CD1c-positive myeloid dendritic cell (primary cell): ENCODE data around the gene PLEKHM1.
A peak's percentile ranks its signal among the peaks of the same experiment; 100 is the strongest.
"Not testable (repeated sequence)": the region's sequence is repeated elsewhere in the genome, so short reads cannot be mapped to it uniquely, and the experiment has no call there.

ENCODE experiments used
- DNase-seq: peaks from one replicate; pipeline ENCODE4 v3.0.0-alpha.2; 2016; ENCODE audit errors: extremely low spot score

Gene PLEKHM1

GRCh38 chr17:45490615-45491433, at the start of gene PLEKHM1:
Gene PLEKHM1, minus strand, starts transcription at chr17:45490721. Its CDS starts 8,237 bp downstream, at chr17:45482484.
- peak; percentile 89 for DNase-seq

- DNase-seq, result not testable (repeated sequence)
These were observed 47.6 kb upstream of the PLEKHM1 start for GRCh38 chr17:45538168-45538567.

GRCh38 chr17:45506072-45506471, 15.6 kb upstream of the PLEKHM1 start:
- not testable (repeated sequence) for DNase-seq

GRCh38 chr17:45505183-45505582, 14.7 kb upstream of the PLEKHM1 start:
- DNase-seq, result not testable (repeated sequence)

GRCh38 chr17:45501092-45501707, 10.7 kb upstream of the PLEKHM1 start:
- not testable (repeated sequence) for DNase-seq

- DNase-seq, result peak; percentile 33
These were observed 10.0 kb upstream of the PLEKHM1 start for GRCh38 chr17:45500478-45500877.

GRCh38 chr17:45499208-45499607, 8.7 kb upstream of the PLEKHM1 start:
- DNase-seq, result not testable (repeated sequence)

GRCh38 chr17:45498377-45498776, 7.9 kb upstream of the PLEKHM1 start:
- not testable (repeated sequence) for DNase-seq

- DNase-seq, result not testable (repeated sequence)
These were observed 6.9 kb upstream of the PLEKHM1 start for GRCh38 chr17:45497449-45497848.

GRCh38 chr17:45496507-45496906, 6.0 kb upstream of the PLEKHM1 start:
- DNase-seq, result not testable (repeated sequence)

GRCh38 chr17:45494556-45494955, 4.0 kb upstream of the PLEKHM1 start:
- peak; percentile 44 for DNase-seq

- DNase-seq, result not testable (repeated sequence)
These were observed 1.6 kb upstream of the PLEKHM1 start for GRCh38 chr17:45492156-45492555.

- peak; percentile 3 for DNase-seq
These were observed 323 bp downstream of the PLEKHM1 start for GRCh38 chr17:45490198-45490597.

GRCh38 chr17:45487704-45488103, 2.8 kb downstream of the PLEKHM1 start:
- peak; percentile 60 for DNase-seq

GRCh38 chr17:45483591-45484216, 6.8 kb downstream of the PLEKHM1 start:
- not testable (repeated sequence) for DNase-seq

- not testable (repeated sequence) for DNase-seq
These were observed 7.3 kb downstream of the PLEKHM1 start for GRCh38 chr17:45483177-45483576.

GRCh38 chr17:45482317-45482716, 8.2 kb downstream of the PLEKHM1 start:
- DNase-seq, result not testable (repeated sequence)

- DNase-seq, result not testable (repeated sequence)
These were observed 15.1 kb downstream of the PLEKHM1 start for GRCh38 chr17:45475436-45475835.

GRCh38 chr17:45472249-45472648, 18.3 kb downstream of the PLEKHM1 start:
- not testable (repeated sequence) for DNase-seq

GRCh38 chr17:45469204-45469563, 21.3 kb downstream of the PLEKHM1 start:
- DNase-seq, result not testable (repeated sequence)

- DNase-seq, result not testable (repeated sequence)
These were observed 22.0 kb downstream of the PLEKHM1 start for GRCh38 chr17:45468293-45469203.
